Hippocampal formation (tissue), 2 donors: ENCODE data around the gene MRPL46.

Experiments
- DNase-seq, 2 donors: peaks; one replicate each; lab custom pipeline; 2025; lab: John Stamatoyannopoulos, UW

MRPL46 gene

GRCh38 chr15:88467073-88467934, at the start of gene MRPL46, which contains the start of gene MRPS11:
Gene MRPL46, minus strand, starts transcription at chr15:88467388. Its CDS starts 11 bp downstream, at chr15:88467377.
Gene MRPS11, plus strand, starts transcription at chr15:88467708. Its CDS starts 10 bp downstream, at chr15:88467718.
- peak; percentile 85 to 93 for DNase-seq

- DNase-seq: no peak
These were observed 46.0 kb upstream of the MRPL46 start for GRCh38 chr15:88513195-88513594.

- no peak for DNase-seq
These were observed 45.4 kb upstream of the MRPL46 start for GRCh38 chr15:88512601-88513000.

GRCh38 chr15:88512078-88512477, 44.9 kb upstream of the MRPL46 start:
- DNase-seq: no peak

GRCh38 chr15:88511161-88511560, 44.0 kb upstream of the MRPL46 start:
- DNase-seq: no peak

GRCh38 chr15:88509964-88510363, 42.8 kb upstream of the MRPL46 start:
- DNase-seq: no peak

GRCh38 chr15:88509321-88509720, 42.1 kb upstream of the MRPL46 start:
- DNase-seq: no peak

GRCh38 chr15:88506628-88507027, 39.4 kb upstream of the MRPL46 start:
- no peak for DNase-seq

GRCh38 chr15:88505721-88506120, 38.5 kb upstream of the MRPL46 start:
- DNase-seq: no peak

GRCh38 chr15:88504445-88504844, 37.3 kb upstream of the MRPL46 start:
- no peak for DNase-seq

GRCh38 chr15:88498996-88499395, 31.8 kb upstream of the MRPL46 start:
- DNase-seq: no peak

GRCh38 chr15:88497109-88497765, 30.0 kb upstream of the MRPL46 start:
- DNase-seq: no peak

GRCh38 chr15:88493844-88494243, 26.7 kb upstream of the MRPL46 start:
- DNase-seq: no peak

- no peak for DNase-seq
These were observed 24.0 kb upstream of the MRPL46 start for GRCh38 chr15:88491158-88491557.

GRCh38 chr15:88490036-88490435, 22.8 kb upstream of the MRPL46 start:
- no peak for DNase-seq

GRCh38 chr15:88489321-88489720, 22.1 kb upstream of the MRPL46 start:
- DNase-seq: no peak

- DNase-seq: no peak
These were observed 20.8 kb upstream of the MRPL46 start for GRCh38 chr15:88487796-88488523.

GRCh38 chr15:88487178-88487795, 20.1 kb upstream of the MRPL46 start:
- DNase-seq: no peak

GRCh38 chr15:88484682-88485331, 17.6 kb upstream of the MRPL46 start:
- DNase-seq: no peak

GRCh38 chr15:88482263-88482662, 15.1 kb upstream of the MRPL46 start:
- DNase-seq: no peak

GRCh38 chr15:88480981-88481380, 13.8 kb upstream of the MRPL46 start:
- peak in 1 of 2 donors; percentile 15 for DNase-seq
